ENCODE results near the gene A3GALT2.

DNA sequence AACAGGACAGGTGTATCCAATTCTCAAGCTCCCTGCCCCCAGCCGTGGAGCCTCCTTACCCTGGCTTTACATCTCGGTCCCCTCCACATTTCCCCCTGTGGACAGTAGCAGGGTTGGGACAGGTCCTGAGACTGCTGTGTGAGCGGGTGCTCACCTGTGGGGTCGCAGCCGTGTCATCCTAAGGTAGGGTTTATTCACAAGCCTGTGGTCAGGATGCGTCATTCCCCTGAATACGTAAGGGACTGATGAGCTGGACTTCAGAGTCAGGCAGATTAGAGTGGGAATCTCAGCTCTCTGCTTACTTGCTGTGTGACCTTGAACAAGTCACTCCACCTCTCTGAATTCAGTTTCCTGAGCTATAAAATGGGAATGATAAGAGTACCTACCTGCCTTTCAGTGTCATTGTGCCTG is 46.9 kb downstream of the A3GALT2 start:
- TF ChIP-seq, protein P1, sequence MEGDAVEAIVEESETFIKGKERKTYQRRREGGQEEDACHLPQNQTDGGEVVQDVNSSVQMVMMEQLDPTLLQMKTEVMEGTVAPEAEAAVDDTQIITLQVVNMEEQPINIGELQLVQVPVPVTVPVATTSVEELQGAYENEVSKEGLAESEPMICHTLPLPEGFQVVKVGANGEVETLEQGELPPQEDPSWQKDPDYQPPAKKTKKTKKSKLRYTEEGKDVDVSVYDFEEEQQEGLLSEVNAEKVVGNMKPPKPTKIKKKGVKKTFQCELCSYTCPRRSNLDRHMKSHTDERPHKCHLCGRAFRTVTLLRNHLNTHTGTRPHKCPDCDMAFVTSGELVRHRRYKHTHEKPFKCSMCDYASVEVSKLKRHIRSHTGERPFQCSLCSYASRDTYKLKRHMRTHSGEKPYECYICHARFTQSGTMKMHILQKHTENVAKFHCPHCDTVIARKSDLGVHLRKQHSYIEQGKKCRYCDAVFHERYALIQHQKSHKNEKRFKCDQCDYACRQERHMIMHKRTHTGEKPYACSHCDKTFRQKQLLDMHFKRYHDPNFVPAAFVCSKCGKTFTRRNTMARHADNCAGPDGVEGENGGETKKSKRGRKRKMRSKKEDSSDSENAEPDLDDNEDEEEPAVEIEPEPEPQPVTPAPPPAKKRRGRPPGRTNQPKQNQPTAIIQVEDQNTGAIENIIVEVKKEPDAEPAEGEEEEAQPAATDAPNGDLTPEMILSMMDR (conservative IDR thresholded peaks at IDR 0.05), result no peak
- TF ChIP-seq ZFX (IDR thresholded peaks at IDR 0.05), result no peak
